ENCODE results near the gene DDX27. TPM values are rescaled to one million over a fixed set of nuclear protein-coding genes. Genes with fewer than 3 reads are reported as not detected.

The DDX27 gene
- total RNA-seq, 1 experiment from 2014 or later: 54.8 TPM

DNA sequence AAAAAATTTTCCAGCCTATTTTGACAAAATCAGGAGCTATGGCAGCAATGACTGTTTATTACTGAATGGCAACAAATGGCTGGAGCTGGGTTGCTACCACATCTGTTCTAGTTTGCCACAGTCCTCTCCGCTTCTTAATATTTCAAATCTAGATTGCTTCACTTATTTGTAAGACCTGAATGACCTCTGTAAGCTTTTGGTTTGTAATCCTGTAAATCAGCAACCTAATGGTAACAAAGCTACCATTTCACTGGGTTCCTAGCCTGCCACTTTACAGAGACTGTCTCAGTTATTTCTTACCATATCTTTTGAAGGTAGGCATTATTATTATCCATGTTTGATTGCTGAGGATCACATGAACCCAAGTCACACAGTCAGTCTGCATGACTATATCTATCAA, 43.2 kb downstream of the DDX27 start:
- no peak for TF ChIP-seq SMAD3 (CRISPR knock-in tag; IDR thresholded peaks at IDR 0.05; ENCODE audit: borderline replicate concordance)
- TF ChIP-seq, protein P1, sequence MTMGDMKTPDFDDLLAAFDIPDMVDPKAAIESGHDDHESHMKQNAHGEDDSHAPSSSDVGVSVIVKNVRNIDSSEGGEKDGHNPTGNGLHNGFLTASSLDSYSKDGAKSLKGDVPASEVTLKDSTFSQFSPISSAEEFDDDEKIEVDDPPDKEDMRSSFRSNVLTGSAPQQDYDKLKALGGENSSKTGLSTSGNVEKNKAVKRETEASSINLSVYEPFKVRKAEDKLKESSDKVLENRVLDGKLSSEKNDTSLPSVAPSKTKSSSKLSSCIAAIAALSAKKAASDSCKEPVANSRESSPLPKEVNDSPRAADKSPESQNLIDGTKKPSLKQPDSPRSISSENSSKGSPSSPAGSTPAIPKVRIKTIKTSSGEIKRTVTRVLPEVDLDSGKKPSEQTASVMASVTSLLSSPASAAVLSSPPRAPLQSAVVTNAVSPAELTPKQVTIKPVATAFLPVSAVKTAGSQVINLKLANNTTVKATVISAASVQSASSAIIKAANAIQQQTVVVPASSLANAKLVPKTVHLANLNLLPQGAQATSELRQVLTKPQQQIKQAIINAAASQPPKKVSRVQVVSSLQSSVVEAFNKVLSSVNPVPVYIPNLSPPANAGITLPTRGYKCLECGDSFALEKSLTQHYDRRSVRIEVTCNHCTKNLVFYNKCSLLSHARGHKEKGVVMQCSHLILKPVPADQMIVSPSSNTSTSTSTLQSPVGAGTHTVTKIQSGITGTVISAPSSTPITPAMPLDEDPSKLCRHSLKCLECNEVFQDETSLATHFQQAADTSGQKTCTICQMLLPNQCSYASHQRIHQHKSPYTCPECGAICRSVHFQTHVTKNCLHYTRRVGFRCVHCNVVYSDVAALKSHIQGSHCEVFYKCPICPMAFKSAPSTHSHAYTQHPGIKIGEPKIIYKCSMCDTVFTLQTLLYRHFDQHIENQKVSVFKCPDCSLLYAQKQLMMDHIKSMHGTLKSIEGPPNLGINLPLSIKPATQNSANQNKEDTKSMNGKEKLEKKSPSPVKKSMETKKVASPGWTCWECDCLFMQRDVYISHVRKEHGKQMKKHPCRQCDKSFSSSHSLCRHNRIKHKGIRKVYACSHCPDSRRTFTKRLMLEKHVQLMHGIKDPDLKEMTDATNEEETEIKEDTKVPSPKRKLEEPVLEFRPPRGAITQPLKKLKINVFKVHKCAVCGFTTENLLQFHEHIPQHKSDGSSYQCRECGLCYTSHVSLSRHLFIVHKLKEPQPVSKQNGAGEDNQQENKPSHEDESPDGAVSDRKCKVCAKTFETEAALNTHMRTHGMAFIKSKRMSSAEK (CRISPR knock-in tag; IDR thresholded peaks at IDR 0.05; ENCODE audit: borderline replicate concordance): no peak
- no peak for TF ChIP-seq KAT7 (CRISPR knock-in tag; IDR thresholded peaks at IDR 0.05; ENCODE audit: borderline replicate concordance)
- TF ChIP-seq ESRRA (CRISPR knock-in tag; IDR thresholded peaks at IDR 0.05; ENCODE audit: borderline replicate concordance): no peak
- TF ChIP-seq SMAD4 (CRISPR knock-in tag; IDR thresholded peaks at IDR 0.05): no peak
- TF ChIP-seq TCF7 (CRISPR knock-in tag; IDR thresholded peaks at IDR 0.05; ENCODE audit: low read depth): no peak
- no peak for TF ChIP-seq NR3C1 (CRISPR knock-in tag; conservative IDR thresholded peaks at IDR 0.05; ENCODE audit: low read depth)
- TF ChIP-seq, protein P2, sequence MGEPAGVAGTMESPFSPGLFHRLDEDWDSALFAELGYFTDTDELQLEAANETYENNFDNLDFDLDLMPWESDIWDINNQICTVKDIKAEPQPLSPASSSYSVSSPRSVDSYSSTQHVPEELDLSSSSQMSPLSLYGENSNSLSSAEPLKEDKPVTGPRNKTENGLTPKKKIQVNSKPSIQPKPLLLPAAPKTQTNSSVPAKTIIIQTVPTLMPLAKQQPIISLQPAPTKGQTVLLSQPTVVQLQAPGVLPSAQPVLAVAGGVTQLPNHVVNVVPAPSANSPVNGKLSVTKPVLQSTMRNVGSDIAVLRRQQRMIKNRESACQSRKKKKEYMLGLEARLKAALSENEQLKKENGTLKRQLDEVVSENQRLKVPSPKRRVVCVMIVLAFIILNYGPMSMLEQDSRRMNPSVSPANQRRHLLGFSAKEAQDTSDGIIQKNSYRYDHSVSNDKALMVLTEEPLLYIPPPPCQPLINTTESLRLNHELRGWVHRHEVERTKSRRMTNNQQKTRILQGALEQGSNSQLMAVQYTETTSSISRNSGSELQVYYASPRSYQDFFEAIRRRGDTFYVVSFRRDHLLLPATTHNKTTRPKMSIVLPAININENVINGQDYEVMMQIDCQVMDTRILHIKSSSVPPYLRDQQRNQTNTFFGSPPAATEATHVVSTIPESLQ (CRISPR knock-in tag; IDR thresholded peaks at IDR 0.05): no peak
- no peak for TF ChIP-seq ZNF232 (CRISPR knock-in tag; IDR thresholded peaks at IDR 0.05)
- TF ChIP-seq, protein P3, sequence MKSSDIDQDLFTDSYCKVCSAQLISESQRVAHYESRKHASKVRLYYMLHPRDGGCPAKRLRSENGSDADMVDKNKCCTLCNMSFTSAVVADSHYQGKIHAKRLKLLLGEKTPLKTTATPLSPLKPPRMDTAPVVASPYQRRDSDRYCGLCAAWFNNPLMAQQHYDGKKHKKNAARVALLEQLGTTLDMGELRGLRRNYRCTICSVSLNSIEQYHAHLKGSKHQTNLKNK (CRISPR knock-in tag; IDR thresholded peaks at IDR 0.05): no peak
- Mint-ChIP-seq H3K4me3 (no peak overlapping the region), H3K4me1 (no peaks in the 10 kb centered on the region), H3K27me3 (ENCODE audit: low read depth) (no peaks in the 10 kb centered on the region), H3K27ac (no peak overlapping the region), H3K9me3 (peaks cover 4% of the 10 kb centered on the region), H3K36me3 (peaks cover 64% of the 10 kb centered on the region)
- CTCF ChIA-PET: interaction anchor here (0.8 to 1.2 kb wide), 2 partner anchors 45 to 58 kb away, joined by 3 read pairs; no protein-coding TSS in a partner anchor
- no peak for DNase-seq (ENCODE audit: low spot score)
- POLR2A ChIA-PET: interaction anchor here (0.6 kb wide), 2 partner anchors 18 to 451 kb away, joined by 3 read pairs; no protein-coding TSS in a partner anchor
- no peak for ATAC-seq

DNA sequence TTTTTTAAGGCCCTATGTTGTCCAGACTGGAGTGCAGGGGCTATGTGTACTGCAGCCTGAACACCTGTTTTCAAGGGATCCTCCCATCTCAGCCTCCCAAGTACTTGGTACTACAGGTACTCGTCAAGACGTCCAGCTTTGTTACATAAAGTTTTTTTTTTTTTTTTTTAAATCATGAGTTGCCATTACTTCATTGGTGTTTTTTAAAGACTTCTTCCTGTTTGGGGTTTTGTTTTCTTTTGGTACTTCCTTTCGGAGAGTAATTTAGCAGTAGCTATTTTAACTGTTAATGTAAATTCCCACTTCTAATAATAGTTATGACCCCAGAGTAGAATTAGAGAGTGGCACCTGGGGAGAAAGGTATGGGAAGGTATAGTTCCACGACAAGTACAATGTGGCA, 48.1 kb downstream of the DDX27 start:
- POLR2A ChIA-PET: no interaction called here
- H3K4me3 Mint-ChIP-seq: no peak overlapping the region
- H3K36me3 Mint-ChIP-seq: peaks cover 76% of the 10 kb centered on the region

DNA sequence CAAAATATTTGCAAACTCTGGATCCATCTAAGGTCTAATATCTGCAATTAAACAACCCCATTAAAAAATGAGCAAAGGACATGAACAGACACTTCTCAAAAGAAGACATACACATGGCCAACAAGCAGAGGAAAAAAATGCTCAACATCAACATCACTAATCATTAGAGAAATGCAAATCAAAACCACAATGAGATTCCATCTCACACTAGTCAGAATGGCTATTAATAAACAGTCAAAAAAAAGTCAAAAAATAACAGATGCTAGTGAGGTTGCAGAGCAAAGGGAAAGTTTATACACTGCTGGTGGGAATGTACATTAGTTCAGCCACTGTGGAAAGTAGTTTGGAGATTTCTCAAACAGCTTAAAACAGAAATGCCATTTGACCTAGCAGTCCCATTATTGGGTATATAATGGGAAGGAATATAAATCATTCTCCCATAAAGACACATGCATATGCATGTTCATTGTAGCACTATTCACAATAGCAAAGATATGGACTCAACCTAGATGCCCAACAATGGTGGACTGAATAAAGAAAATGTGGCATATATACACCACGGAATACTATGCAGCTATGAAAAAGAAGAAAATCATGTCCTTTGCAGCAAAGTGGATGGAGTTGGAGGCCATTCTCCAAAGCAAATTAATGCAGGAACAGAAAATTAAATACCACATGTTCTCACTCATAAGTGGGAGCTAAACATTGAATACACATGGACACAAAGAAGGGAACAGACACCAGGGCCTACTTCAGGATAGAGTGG, 49.6 kb downstream of the DDX27 start:
- CTCF ChIA-PET: no interaction called here
- POLR2A ChIA-PET: interaction anchor here (0.6 kb wide), 1 partner anchor 14 kb away, joined by 3 read pairs; no protein-coding TSS in a partner anchor
- H3K9me3 Mint-ChIP-seq: peaks cover 10% of the 10 kb centered on the region
- no peak overlapping the region for H3K4me3 Mint-ChIP-seq
- no peaks in the 10 kb centered on the region for H3K4me1 Mint-ChIP-seq
- H3K27ac Mint-ChIP-seq: no peak overlapping the region
- H3K36me3 Mint-ChIP-seq: peaks cover 72% of the 10 kb centered on the region
- no peak for ATAC-seq
- no peaks in the 10 kb centered on the region for H3K27me3 Mint-ChIP-seq (ENCODE audit: low read depth)
- DNase-seq (ENCODE audit: low spot score): no peak
- TF ChIP-seq IRF2 (CRISPR knock-in tag; IDR thresholded peaks at IDR 0.05; ENCODE audit: borderline replicate concordance, low read depth) (no peak), ZNF232 (CRISPR knock-in tag; IDR thresholded peaks at IDR 0.05) (no peak), ZNF396 (CRISPR knock-in tag; IDR thresholded peaks at IDR 0.05; ENCODE audit: borderline replicate concordance) (no peak), ZNF317 (CRISPR knock-in tag; IDR thresholded peaks at IDR 0.05; ENCODE audit: borderline replicate concordance, low read depth) (no peak), FOXK1 (CRISPR knock-in tag; IDR thresholded peaks at IDR 0.05) (no peak), CREM (CRISPR knock-in tag; IDR thresholded peaks at IDR 0.05) (no peak), TP53 (CRISPR knock-in tag; IDR thresholded peaks at IDR 0.05) (no peak), ZNF423 (CRISPR knock-in tag; IDR thresholded peaks at IDR 0.05) (no peak), ETV6 (CRISPR knock-in tag; IDR thresholded peaks at IDR 0.05) (no peak)
- TF ChIP-seq, protein P4, sequence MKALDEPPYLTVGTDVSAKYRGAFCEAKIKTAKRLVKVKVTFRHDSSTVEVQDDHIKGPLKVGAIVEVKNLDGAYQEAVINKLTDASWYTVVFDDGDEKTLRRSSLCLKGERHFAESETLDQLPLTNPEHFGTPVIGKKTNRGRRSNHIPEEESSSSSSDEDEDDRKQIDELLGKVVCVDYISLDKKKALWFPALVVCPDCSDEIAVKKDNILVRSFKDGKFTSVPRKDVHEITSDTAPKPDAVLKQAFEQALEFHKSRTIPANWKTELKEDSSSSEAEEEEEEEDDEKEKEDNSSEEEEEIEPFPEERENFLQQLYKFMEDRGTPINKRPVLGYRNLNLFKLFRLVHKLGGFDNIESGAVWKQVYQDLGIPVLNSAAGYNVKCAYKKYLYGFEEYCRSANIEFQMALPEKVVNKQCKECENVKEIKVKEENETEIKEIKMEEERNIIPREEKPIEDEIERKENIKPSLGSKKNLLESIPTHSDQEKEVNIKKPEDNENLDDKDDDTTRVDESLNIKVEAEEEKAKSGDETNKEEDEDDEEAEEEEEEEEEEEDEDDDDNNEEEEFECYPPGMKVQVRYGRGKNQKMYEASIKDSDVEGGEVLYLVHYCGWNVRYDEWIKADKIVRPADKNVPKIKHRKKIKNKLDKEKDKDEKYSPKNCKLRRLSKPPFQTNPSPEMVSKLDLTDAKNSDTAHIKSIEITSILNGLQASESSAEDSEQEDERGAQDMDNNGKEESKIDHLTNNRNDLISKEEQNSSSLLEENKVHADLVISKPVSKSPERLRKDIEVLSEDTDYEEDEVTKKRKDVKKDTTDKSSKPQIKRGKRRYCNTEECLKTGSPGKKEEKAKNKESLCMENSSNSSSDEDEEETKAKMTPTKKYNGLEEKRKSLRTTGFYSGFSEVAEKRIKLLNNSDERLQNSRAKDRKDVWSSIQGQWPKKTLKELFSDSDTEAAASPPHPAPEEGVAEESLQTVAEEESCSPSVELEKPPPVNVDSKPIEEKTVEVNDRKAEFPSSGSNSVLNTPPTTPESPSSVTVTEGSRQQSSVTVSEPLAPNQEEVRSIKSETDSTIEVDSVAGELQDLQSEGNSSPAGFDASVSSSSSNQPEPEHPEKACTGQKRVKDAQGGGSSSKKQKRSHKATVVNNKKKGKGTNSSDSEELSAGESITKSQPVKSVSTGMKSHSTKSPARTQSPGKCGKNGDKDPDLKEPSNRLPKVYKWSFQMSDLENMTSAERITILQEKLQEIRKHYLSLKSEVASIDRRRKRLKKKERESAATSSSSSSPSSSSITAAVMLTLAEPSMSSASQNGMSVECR (CRISPR knock-in tag; IDR thresholded peaks at IDR 0.05; ENCODE audit: borderline replicate concordance): no peak

More for the DNA sequence above, 48.1 kb downstream of the DDX27 start:
- no peak for DNase-seq (ENCODE audit: low spot score)
- Mint-ChIP-seq H3K4me1 (no peaks in the 10 kb centered on the region), H3K9me3 (peaks cover 10% of the 10 kb centered on the region), H3K27me3 (ENCODE audit: low read depth) (no peaks in the 10 kb centered on the region), H3K27ac (no peak overlapping the region)
- CTCF ChIA-PET: interaction anchor here (1.1 to 1.3 kb wide), 3 partner anchors 21 to 53 kb away, joined by 3 read pairs; no protein-coding TSS in a partner anchor
- ATAC-seq: no peak
- no peak for TF ChIP-seq TEAD4 (CRISPR knock-in tag; IDR thresholded peaks at IDR 0.05)
- no peak for TF ChIP-seq KAT7 (CRISPR knock-in tag; IDR thresholded peaks at IDR 0.05; ENCODE audit: borderline replicate concordance)
